ENCODE data around the gene PLEKHJ1.

Gene PLEKHJ1

GRCh38 chr19:2249010-2249866 is 13.1 kb upstream of the PLEKHJ1 start, which contains the start of gene AMH:
AMH (plus strand) TSS chr19:2249323; CDS start chr19:2249333, 10 bp downstream.
- no peak for DNase-seq (ENCODE audit: low spot score)

GRCh38 chr19:2248136-2249009 is 12.2 kb upstream of the PLEKHJ1 start:
- DNase-seq (ENCODE audit: low spot score), result no peak

GRCh38 chr19:2247433-2248101 is 11.4 kb upstream of the PLEKHJ1 start:
- DNase-seq (ENCODE audit: low spot score), result no peak

- DNase-seq (ENCODE audit: low spot score), result no peak
These were observed 10.8 kb upstream of the PLEKHJ1 start for GRCh38 chr19:2246801-2247361.

GRCh38 chr19:2246014-2246620 is 10.0 kb upstream of the PLEKHJ1 start:
- DNase-seq (ENCODE audit: low spot score), result no peak

GRCh38 chr19:2245273-2245672 is 9.1 kb upstream of the PLEKHJ1 start:
- DNase-seq (ENCODE audit: low spot score), result no peak

GRCh38 chr19:2244486-2244885 is 8.4 kb upstream of the PLEKHJ1 start:
- no peak for DNase-seq (ENCODE audit: low spot score)

GRCh38 chr19:2244125-2244411 is 7.9 kb upstream of the PLEKHJ1 start:
- DNase-seq (ENCODE audit: low spot score), result no peak

GRCh38 chr19:2243274-2244124 is 7.4 kb upstream of the PLEKHJ1 start:
- DNase-seq (ENCODE audit: low spot score), result no peak

- DNase-seq (ENCODE audit: low spot score), result no peak
These were observed 6.7 kb upstream of the PLEKHJ1 start for GRCh38 chr19:2242816-2243215.

- no peak for DNase-seq (ENCODE audit: low spot score)
These were observed 6.0 kb upstream of the PLEKHJ1 start for GRCh38 chr19:2242092-2242537.

- no peak for DNase-seq (ENCODE audit: low spot score)
These were observed 5.0 kb upstream of the PLEKHJ1 start for GRCh38 chr19:2240881-2241760.

GRCh38 chr19:2239771-2240770 is 3.9 kb upstream of the PLEKHJ1 start:
- no peak for DNase-seq (ENCODE audit: low spot score)

- no peak for DNase-seq (ENCODE audit: low spot score)
These were observed 3.0 kb upstream of the PLEKHJ1 start for GRCh38 chr19:2239173-2239572.

GRCh38 chr19:2237869-2238153 is 1.7 kb upstream of the PLEKHJ1 start:
- DNase-seq (ENCODE audit: low spot score), result no peak

- no peak for DNase-seq (ENCODE audit: low spot score)
These were observed 1.1 kb upstream of the PLEKHJ1 start for GRCh38 chr19:2237051-2237868.

- no peak for DNase-seq (ENCODE audit: low spot score)
These were observed 140 bp downstream of the PLEKHJ1 start for GRCh38 chr19:2236064-2236313.

- DNase-seq (ENCODE audit: low spot score), result no peak
These were observed 607 bp downstream of the PLEKHJ1 start for GRCh38 chr19:2235381-2236063.

All from kidney capillary endothelial cell (primary cell).